ENCODE measurements around the gene HMSD.

HMSD gene

GRCh38 chr18:63956755-63957154, 7.7 kb downstream of the HMSD start:
- DNase-seq (ENCODE audit: low read depth in 2 of 2) = no peak

- DNase-seq (ENCODE audit: low read depth in 2 of 2) = no peak
These were observed 11.8 kb downstream of the HMSD start for GRCh38 chr18:63960891-63961290.

- DNase-seq (ENCODE audit: low read depth in 2 of 2) = no peak
These were observed 12.4 kb downstream of the HMSD start for GRCh38 chr18:63961435-63961980.

- DNase-seq (ENCODE audit: low read depth in 2 of 2) = no peak
These were observed 13.0 kb downstream of the HMSD start for GRCh38 chr18:63962137-63962536.

- DNase-seq (ENCODE audit: low read depth in 2 of 2) = peak in 1 of 2 donors; percentile 27
These were observed 14.6 kb downstream of the HMSD start for GRCh38 chr18:63963615-63964256.

- no peak for DNase-seq (ENCODE audit: low read depth in 2 of 2)
These were observed 15.8 kb downstream of the HMSD start for GRCh38 chr18:63964908-63965307.

- DNase-seq (ENCODE audit: low read depth in 2 of 2) = no peak
These were observed 16.7 kb downstream of the HMSD start for GRCh38 chr18:63965716-63966330.

- DNase-seq (ENCODE audit: low read depth in 2 of 2) = peak; percentile 65 to 80
These were observed 21.1 kb downstream of the HMSD start, which contains the start of gene SERPINB8 for GRCh38 chr18:63969942-63970808. TSS of gene SERPINB8 (plus strand) at chr18:63970081. CDS start at chr18:63978309, 8,228 bp downstream.

- no peak for DNase-seq (ENCODE audit: low read depth in 2 of 2)
These were observed 21.7 kb downstream of the HMSD start for GRCh38 chr18:63970809-63971205.

- no peak for DNase-seq (ENCODE audit: low read depth in 2 of 2)
These were observed 22.4 kb downstream of the HMSD start for GRCh38 chr18:63971320-63972001.

- DNase-seq (ENCODE audit: low read depth in 2 of 2) = no peak
These were observed 22.9 kb downstream of the HMSD start for GRCh38 chr18:63972002-63972376.

GRCh38 chr18:63974991-63975390, 25.9 kb downstream of the HMSD start:
- no peak for DNase-seq (ENCODE audit: low read depth in 2 of 2)

GRCh38 chr18:63975628-63976027, 26.5 kb downstream of the HMSD start:
- no peak for DNase-seq (ENCODE audit: low read depth in 2 of 2)

GRCh38 chr18:63977040-63977439, 27.9 kb downstream of the HMSD start:
- DNase-seq (ENCODE audit: low read depth in 2 of 2) = no peak

- DNase-seq (ENCODE audit: low read depth in 2 of 2) = peak in 1 of 2 donors; percentile 25
These were observed 30.4 kb downstream of the HMSD start for GRCh38 chr18:63979409-63979920.

GRCh38 chr18:63980027-63980426, 30.9 kb downstream of the HMSD start:
- DNase-seq (ENCODE audit: low read depth in 2 of 2) = no peak

- DNase-seq (ENCODE audit: low read depth in 2 of 2) = no peak
These were observed 31.9 kb downstream of the HMSD start for GRCh38 chr18:63980896-63981460.

GRCh38 chr18:63981719-63982118, 32.6 kb downstream of the HMSD start:
- DNase-seq (ENCODE audit: low read depth in 2 of 2) = no peak

- DNase-seq (ENCODE audit: low read depth in 2 of 2) = no peak
These were observed 33.3 kb downstream of the HMSD start for GRCh38 chr18:63982361-63982760.

GRCh38 chr18:63986885-63987284, 37.8 kb downstream of the HMSD start:
- DNase-seq (ENCODE audit: low read depth in 2 of 2) = no peak

GRCh38 chr18:63987743-63988142, 38.6 kb downstream of the HMSD start:
- DNase-seq (ENCODE audit: low read depth in 2 of 2) = no peak
